Right ventricle myocardium inferior (tissue), 1 donor: ENCODE measurements around the gene RNF213. TPM values are rescaled to one million over a fixed set of nuclear protein-coding genes. Genes with fewer than 3 reads are reported as not detected.
"Not testable (repeated sequence)": the region's sequence is repeated elsewhere in the genome, so short reads cannot be mapped to it uniquely, and the experiment has no call there.

Experiments used
- ATAC-seq: fragments of 200-7000 bp; cut with Tn5 transposase; one replicate; pipeline ENCODE4 v1.9.1; 2020; ENCODE audit warnings: mild to moderate bottlenecking, moderate library complexity
- DNase-seq: peaks from one replicate; pipeline ENCODE4 v3.0.0; 2021; ENCODE audit errors: missing footprints
- intact Hi-C: fragments of 100-400 bp; cut with DNase I; formaldehyde crosslinking; loops from one replicate; pipeline ENCODE4 v1.11.0; 2022
- total RNA-seq: library from RNA; stranded (reverse); fragmentation: NEBNext Ultra II Directional; extraction: Animal tissue kit (Norgen Biotek cat#: 25700); gene quantifications from one replicate; pipeline ENCODE4 v1.2.1, GENCODE V29; 2021
- donor health status: DM: no; HTN: yes; CAD: no; lungs with severe emphysema.

The RNF213 gene
- total RNA-seq, 1 donor from 2014 or later: 28.6 TPM

- no peak for ATAC-seq
- intact Hi-C loops: no loop called here
- DNase-seq: no peak
Observed at GRCh38 chr17:80323982-80324381, 63.3 kb downstream of the RNF213 start.

DNA sequence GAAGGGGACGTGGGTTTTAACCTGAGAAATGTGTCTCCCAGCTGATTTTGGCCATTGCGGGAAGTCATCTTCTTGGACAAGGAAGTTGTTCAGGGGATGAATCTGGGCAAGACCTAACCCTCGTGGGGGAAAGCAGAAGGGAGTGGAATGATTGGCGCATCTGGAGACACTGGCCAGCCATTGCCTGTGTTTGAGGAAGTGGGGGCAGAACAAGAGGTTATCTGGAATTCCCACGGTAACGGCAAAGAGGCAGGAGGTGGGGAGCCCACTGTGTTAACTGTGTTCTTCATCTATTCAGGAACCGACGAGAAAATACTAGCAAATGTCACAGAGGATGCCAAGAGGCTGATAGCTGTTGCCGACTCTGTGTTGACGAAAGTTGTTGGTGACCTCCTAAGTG, 66.9 kb downstream of the RNF213 start:
- ATAC-seq: peak; percentile 34
- intact Hi-C loops: no loop called here
- no peak for DNase-seq

GRCh38 chr17:80328634-80329380, 68.2 kb downstream of the RNF213 start:
- intact Hi-C loops: no loop called here
- ATAC-seq: no peak
- no peak for DNase-seq

DNA sequence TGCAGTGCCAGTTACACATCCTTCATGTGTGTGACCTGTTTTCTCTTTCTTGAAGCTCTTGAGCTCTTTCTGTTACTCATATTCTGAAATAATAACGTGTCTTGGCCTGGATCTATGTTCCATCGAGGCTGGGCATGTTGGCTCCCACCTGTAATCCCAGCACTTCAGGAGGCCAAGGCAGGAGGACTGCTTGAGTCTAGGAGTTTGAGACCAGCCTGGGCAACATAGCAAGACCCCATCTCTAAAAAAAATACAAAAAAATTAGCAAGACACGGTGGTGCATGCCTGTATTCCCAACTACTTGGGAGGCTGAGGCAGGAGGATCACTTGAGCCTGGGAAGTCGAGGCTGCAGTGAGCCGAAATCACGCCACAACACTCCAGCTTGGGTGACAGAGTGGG, 68.8 kb downstream of the RNF213 start:
- ATAC-seq, intact Hi-C loops, DNase-seq: not testable (repeated sequence)

DNA sequence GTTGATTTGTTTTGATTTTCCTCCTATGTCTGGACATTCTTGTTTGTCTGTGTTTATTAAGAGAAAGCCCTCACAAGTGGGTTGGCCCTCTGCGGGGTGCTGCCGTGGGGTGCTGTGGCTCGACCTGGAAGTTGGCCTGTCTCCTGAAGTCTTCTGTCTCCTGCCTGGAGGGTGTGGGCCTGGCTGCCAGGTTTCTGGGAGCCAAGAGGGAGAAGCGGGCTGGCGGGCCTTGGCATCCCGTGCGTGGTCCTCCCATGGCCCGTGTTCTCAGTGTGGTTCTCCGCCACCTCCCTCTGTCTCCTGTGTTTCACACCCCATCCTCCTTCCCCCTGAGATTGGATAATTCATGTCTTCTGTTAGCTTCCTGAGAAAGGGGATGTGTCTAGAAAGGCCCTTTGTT, 69.6 kb downstream of the RNF213 start:
- intact Hi-C loops: no loop called here
- ATAC-seq (no peak), DNase-seq (no peak)

GRCh38 chr17:80330938-80331337, 70.3 kb downstream of the RNF213 start:
- DNase-seq, ATAC-seq, intact Hi-C loops: not testable (repeated sequence)

GRCh38 chr17:80331820-80332219, 71.2 kb downstream of the RNF213 start:
- DNase-seq (no peak), ATAC-seq (no peak)
- intact Hi-C loops: no loop called here

DNA sequence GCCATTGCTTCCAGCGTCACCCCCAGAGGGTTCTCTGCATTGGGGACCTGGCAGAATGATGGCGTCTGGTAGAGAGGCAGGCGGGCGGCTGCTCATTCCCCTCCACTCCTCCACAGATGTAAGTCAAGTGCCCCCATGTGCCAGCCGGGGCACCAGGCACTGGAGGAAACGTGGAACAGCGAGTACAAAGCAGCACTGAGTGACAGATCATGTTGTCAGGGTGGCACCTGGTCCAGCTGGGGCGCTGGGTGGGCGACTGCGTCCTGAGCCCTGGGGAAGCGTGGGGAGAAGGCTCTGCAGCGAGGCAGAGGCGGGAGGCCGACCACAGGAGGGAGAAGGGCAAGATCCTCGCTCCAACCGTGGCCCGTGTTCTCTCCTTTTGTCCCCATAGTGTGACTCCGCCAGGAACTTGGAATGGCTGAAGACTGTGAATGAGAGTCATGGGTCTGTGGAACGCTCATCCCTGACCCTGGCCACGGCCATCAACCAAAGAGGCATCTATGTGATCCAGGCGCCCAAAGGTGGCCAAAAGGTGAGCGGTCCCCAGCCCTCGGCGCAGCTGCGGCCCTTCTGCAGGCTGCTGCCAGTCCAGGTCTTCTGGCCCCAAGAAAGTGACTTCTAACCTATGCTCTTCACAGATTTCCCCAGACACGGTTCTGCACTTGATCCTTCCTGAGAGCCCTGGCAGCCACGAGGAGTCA, 76.7 kb downstream of the RNF213 start:
- ATAC-seq (no peak), DNase-seq (no peak)
- intact Hi-C loops: no loop called here

DNA sequence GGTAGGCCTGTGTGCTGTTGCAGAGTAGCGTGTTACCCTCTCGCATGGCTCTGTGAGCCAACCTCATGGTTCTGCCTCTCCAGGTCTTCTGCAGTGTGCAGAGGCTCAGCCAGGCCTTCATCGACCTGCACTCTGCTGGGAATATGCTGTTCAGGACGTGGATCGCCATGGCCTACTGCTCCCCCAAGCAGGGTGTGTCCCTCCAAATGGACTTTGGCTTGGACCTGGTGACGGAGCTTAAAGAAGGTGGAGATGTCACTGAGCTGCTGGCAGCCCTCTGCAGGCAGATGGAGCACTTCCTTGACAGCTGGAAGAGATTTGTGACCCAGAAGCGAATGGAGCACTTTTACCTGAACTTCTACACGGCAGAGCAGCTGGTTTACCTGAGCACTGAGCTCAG, 78.5 kb downstream of the RNF213 start:
- ATAC-seq (no peak), DNase-seq (no peak)
- intact Hi-C loops: no loop called here

GRCh38 chr17:80339731-80340456, 79.2 kb downstream of the RNF213 start:
- no peak for DNase-seq
- intact Hi-C loops: no loop called here
- ATAC-seq: no peak

GRCh38 chr17:80345321-80345720, 84.7 kb downstream of the RNF213 start:
- DNase-seq (no peak), ATAC-seq (no peak)
- intact Hi-C loops: no loop called here

DNA sequence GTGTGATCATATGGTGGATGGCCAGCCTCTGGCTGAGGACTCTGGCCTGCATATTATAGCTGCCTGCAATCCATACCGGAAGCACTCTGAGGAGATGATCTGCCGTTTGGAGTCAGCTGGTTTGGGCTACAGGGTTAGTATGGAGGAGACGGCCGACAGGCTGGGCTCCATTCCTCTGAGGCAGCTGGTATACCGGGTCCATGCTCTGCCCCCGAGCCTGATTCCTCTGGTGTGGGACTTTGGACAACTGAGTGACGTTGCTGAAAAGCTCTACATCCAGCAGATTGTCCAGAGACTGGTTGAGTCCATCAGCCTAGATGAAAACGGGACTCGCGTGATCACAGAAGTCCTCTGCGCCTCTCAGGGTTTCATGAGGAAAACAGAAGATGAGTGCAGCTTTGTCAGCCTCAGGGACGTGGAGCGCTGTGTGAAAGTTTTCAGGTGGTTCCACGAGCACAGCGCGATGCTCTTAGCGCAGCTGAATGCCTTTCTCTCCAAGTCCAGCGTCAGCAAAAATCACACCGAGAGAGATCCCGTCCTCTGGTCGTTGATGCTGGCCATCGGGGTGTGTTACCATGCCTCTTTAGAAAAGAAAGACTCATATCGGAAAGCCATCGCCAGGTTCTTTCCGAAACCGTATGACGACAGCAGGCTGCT, 85.3 kb downstream of the RNF213 start:
- ATAC-seq (no peak), DNase-seq (no peak)
- intact Hi-C loops: no loop called here

GRCh38 chr17:80346498-80347275, 86.0 kb downstream of the RNF213 start:
- no peak for DNase-seq
- no peak for ATAC-seq
- intact Hi-C loops: no loop called here

DNA sequence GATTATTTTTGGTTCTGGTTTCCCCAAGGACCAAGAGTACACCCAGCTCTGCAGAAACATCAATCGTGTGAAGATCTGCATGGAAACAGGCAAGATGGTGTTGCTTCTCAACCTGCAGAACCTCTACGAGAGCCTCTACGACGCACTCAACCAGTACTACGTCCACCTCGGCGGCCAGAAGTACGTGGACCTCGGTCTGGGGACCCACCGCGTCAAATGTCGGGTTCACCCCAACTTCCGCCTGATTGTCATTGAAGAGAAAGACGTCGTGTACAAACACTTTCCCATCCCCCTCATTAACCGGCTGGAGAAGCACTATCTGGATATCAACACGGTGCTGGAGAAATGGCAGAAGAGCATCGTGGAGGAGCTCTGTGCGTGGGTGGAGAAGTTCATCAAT, 86.9 kb downstream of the RNF213 start:
- no peak for ATAC-seq
- intact Hi-C loops: no loop called here
- DNase-seq: no peak

DNA sequence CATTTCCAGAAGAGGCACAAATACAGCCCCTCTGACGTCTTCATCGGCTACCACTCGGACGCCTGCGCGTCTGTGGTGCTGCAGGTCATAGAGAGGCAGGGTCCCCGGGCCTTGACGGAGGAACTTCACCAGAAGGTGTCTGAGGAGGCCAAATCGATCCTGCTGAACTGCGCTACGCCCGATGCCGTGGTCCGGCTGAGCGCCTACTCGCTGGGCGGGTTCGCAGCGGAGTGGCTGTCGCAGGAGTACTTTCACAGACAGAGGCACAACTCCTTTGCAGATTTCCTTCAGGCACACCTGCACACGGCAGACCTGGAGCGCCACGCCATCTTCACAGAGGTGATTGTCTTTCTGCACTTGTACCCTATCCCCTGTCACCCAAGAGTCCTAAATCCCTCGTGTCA, 87.3 kb downstream of the RNF213 start:
- no peak for ATAC-seq
- DNase-seq: no peak
- intact Hi-C loops: no loop called here

DNA sequence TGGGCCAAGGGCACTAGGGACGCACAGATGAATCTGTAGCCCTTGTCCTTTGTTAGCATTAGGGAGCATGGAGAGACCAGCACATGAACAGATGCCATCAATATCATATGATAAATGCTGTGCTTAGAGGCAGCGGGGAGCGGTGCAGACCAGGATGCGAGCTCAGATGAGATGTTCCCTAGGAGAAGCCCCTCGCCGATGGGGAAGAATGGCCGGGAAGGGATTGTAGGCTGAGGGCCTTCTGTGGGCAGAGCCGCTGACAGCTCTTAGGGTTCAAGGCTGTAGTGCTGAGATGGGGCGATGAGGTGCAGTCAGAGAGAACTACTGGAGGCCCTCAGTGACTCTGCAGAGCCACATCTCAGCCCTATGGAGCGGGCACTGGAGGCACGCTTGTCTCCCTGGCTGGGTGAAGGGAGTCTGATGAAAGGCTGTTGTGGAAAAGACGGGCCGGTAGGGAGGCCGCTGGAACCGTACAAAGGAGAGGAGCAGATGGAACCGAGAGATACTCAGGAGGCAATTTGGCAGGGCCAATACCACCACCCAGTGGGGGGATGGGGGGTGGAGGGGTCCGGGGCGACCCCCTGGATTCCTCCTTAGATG, 88.0 kb downstream of the RNF213 start:
- ATAC-seq: no peak
- intact Hi-C loops: no loop called here
- no peak for DNase-seq

DNA sequence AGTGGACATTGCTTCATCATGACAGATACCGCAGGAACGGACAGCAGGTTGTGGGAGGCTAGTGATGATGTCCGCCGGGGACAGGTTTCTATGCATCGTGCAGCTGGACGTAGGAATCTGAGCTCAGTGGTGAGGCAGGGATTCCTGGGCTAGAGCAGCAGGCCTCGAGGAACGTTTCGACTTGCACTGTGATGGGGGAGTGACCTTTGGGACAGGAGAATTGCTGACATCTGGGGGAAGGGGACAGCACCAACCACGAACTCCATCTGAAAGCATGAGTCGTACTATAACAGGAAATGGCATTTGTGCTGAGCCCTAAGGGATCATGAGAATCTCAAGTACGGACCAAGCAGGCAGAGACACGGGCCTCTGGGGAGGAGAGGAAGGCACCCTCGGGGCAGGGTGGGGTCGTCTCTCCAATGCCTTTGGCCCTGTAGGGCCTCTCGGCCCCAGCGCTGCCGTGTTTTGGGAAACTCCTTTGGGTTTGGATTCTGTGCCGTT, 88.5 kb downstream of the RNF213 start:
- intact Hi-C loops: no loop called here
- ATAC-seq: no peak
- no peak for DNase-seq

DNA sequence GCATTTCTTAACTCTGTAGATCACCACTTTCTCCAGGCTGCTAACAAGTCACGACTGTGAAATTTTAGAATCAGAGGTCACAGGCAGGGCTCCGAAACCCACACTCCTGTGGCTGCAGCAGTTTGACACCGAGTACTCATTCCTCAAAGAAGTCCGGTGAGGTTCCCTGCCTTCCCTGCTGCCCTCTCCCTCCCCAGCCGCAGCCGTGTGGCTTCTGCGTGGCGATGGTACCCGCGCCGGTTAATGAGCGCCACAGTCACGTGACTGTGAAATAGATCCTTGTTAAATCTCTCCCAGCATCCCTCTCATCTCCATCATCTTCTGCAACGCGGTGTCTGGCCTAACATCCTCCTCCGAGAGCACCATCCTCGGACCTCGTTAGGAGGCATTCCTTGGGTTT, 89.1 kb downstream of the RNF213 start:
- intact Hi-C loops: no loop called here
- ATAC-seq: no peak

More for the DNA sequence above, 89.1 kb downstream of the RNF213 start:
- DNase-seq: no peak
